ENCODE data around the gene NUTM2A.
"Not testable (repeated sequence)": the region's sequence is repeated elsewhere in the genome, so short reads cannot be mapped to it uniquely, and the experiment has no call there.

Gene NUTM2A, protein sequence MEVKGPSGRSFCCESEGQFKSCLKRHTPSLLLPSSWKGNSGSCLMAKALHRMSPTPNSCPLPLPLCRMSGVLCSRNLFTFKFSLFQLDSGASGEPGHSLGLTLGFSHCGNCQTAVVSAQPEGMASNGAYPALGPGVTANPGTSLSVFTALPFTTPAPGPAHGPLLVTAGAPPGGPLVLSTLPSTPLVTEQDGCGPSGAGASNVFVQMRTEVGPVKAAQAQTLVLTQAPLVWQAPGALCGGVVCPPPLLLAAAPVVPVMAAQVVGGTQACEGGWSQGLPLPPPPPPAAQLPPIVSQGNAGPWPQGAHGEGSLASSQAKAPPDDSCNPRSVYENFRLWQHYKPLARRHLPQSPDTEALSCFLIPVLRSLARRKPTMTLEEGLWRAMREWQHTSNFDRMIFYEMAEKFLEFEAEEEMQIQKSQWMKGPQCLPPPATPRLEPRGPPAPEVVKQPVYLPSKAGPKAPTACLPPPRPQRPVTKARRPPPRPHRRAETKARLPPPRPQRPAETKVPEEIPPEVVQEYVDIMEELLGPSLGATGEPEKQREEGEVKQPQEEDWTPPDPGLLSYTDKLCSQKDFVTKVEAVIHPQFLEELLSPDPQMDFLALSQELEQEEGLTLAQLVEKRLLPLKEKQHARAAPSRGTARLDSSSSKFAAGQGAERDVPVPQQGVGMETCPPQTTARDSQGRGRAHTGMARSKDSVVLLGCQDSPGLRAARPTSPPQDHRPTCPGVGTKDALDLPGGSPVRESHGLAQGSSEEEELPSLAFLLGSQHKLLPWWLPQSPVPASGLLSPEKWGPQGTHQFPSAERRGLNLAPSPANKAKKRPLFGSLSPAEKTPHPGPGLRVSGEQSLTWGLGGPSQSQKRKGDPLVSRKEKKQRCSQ

DNA sequence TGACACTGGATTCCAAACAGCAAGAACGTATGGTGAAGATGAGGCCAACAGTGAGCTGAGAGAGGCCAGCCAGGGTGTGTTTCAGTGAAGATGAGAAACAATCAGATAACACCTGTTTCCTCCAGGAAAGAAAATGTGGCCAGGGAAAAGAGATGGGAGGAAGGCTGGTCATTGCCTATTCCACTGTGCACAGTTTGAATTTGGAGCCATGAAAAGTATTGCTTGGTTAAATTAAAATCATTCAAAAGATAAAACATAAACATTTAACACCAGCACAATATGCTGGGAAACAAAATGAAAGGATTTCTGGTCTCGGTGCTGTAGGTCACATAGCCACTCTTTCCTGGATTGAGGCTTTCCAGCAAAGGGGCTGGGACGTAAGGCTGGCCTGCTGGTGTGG is at the start of gene NUTM2A:
TSS of gene NUTM2A (plus strand) at position 301 of the 400 bp plus-strand sequence. CDS start 383 bp downstream, outside the sequence.
- DNase-seq (ENCODE audit: low spot score) = not testable (repeated sequence)

DNA sequence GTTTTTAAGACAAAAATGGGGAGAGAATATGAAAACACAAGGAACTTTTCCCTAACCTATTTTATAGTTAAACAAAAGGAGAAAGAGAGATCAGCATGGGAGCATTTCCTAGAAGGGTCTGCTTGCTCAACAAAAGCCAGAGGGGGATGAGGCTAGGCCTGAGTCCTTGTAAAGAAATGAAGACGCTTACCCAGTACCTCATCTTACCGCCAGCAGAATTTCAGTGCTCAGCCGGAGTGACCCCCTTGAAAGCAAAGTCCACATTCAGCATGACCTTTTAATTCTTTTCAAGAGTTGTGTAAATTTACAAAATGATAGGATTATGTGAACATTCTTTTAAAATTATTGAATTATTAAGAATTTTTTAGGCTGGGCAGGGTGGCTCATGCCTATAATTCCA is 47.7 kb upstream of the NUTM2A start:
- not testable (repeated sequence) for DNase-seq (ENCODE audit: low spot score)

DNA sequence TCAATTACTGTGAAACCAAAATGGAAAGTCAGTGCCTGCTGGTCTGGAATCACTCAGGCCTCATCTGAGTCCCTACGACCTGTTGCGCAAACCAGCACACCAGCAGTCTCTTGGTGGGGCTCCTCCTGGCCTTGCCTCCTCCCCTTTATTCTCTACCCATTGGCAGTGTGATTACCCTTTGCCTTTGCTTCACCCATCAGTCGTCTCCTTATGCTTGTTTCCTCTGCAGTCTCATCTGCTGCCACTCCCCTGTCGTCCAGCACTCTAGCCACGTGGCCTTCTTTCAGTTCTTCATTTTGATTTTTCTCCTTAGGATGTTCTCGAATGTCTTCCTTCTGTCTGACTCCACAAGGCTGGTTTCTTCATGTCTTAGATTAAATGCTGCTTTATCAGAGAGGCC is 40.8 kb upstream of the NUTM2A start:
- DNase-seq (ENCODE audit: low spot score) = not testable (repeated sequence)

DNA sequence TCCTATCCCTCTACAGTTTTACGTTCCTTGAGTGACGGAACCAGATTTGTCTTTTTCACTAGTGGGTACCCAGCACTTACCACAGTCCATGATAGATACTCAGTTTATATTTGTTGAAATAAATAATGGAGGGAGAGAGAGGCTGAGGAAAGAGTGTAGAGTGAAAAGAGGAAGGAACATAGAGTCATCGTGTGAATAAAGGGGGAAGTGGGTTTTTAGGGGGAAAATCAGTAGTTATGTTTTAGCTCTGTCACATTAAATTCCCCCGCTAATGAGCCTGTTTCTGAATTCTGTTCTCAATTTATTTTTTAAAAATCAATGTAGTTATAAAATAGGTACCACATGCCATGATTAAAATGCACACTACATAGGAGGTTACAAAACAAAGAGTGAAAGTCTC is 39.2 kb upstream of the NUTM2A start:
- not testable (repeated sequence) for DNase-seq (ENCODE audit: low spot score)

DNA sequence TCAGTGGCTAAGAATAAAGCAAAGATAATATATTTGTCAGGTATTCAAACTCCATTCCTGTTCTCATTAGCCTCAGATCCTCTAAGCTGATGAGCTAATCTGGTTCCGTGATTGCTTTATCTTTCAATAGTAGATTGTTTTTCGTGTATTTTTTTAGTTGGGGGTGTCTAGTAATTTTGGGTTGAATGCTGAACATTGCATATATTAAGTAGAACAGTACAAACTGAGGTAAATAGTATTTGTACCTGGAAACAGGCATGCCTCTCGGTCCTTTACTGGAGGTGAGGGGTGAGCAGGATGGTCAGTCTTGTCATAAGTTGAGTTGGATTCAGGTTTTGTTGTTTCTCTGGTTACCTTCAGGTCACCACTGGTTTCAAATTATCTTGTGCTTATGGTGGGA is 37.7 kb upstream of the NUTM2A start:
- not testable (repeated sequence) for DNase-seq (ENCODE audit: low spot score)

DNA sequence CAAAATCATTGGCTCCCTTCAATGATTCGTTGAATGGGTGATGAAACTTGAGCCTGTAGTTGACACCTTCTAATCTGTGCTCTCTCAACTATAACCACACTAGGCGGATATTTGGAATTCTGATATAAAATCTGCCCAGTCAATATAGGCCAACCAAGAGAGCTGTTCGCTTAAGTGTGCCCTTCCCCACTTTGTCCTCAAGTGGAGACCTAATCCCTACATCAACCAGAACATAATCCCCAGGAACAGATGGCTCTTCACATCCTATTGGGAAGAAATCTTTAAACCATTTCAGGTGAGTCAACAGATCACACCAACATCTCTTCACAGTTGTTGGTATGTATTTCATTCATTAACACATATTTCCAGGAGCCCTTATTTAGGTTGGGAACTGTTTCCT is 33.4 kb upstream of the NUTM2A start:
- not testable (repeated sequence) for DNase-seq (ENCODE audit: low spot score)

DNA sequence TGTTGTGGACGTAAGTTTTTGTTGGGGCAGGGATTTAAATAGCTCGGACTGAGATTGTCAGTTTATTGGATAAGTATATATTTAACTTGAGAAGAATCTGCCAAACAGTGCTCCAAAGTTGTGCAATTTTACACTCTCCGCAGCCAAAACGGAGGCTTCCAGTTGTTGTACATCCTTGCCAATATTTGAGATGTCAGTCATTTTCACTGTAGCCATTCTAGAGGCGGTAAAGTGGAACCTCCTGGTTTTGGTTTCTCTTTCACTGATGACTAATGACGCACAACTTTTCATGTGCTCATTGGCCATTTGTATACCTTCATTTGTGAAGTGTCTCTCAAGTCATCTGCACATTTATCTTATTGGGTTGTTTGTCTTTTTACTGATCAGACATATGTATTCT is 24.3 kb upstream of the NUTM2A start:
- not testable (repeated sequence) for DNase-seq (ENCODE audit: low spot score)

DNA sequence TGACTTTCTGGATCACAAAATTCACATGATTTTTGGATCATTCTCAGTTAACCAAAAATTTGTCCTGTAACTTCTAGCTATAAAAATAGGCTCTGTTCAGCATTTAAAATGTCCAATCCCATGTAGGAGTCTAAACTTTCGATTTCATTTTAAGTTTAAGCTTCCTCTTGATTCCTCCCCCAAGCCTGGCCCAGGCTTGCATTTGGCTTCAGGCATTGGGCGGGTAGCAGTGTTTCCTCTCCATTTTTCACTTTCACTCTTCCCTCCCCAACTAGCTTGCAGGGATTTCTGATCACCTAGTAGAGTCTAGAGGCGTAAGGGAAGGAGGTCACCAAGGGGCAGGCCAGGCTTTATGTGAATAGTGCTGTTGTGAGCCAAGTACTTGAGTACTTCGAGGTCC is 20.4 kb upstream of the NUTM2A start:
- not testable (repeated sequence) for DNase-seq (ENCODE audit: low spot score)

DNA sequence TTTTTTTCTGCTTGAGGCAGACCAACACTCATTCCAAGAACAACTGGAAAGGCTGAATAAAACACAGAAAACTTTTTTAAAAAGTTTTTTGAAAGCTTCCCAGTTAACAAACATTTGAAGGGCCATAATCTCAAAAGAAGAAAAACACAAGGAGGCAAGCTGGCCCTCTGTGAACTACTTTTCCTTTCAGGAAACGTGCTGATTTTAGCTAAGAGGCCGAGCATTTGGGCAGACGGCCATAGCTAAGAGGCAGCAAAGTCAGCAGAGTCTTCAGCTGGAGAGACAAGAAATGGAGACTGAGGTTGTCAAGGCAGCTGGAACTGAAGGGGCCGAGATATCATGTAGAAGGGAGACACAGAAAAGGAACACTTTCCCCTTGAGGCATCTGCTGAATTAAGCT is 18.3 kb upstream of the NUTM2A start:
- not testable (repeated sequence) for DNase-seq (ENCODE audit: low spot score)

DNA sequence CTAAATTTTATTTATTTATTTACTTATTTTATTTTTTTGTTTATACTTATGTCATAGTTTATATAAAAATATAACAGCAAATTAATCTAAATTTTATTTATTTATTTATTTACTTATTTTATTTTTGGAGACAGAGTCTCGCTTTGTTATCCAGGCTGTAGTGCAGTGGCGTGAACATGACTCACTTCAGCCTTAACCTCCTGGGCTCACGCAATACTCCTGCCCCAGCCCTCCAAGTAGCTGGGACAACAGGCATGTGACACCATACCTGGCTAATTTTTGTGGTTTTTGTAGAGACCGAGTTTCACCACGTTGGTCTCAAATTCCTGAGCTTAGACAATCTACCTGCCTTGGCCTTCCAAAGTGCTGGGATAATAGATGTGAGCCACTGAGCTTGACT is 14.9 kb upstream of the NUTM2A start:
- DNase-seq (ENCODE audit: low spot score) = not testable (repeated sequence)

DNA sequence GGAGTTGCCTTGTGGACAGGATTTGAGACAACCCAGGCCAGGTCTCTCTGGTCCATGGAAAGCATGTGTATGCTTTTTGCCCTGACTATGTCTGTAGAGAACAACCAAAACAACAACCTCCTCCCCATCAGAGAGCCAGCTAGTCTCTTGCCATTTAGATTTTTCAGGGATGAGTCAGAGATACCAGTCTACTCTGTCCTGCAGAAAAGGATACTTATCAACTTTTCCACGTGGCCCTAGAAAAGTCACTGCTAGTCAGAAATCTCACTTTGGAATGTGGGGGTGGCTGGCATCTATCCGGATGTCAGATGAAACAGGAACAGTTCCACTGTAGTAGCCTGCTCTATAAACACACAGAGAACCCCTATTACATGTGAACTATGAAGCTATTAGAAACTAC is 13.4 kb upstream of the NUTM2A start:
- not testable (repeated sequence) for DNase-seq (ENCODE audit: low spot score)

DNA sequence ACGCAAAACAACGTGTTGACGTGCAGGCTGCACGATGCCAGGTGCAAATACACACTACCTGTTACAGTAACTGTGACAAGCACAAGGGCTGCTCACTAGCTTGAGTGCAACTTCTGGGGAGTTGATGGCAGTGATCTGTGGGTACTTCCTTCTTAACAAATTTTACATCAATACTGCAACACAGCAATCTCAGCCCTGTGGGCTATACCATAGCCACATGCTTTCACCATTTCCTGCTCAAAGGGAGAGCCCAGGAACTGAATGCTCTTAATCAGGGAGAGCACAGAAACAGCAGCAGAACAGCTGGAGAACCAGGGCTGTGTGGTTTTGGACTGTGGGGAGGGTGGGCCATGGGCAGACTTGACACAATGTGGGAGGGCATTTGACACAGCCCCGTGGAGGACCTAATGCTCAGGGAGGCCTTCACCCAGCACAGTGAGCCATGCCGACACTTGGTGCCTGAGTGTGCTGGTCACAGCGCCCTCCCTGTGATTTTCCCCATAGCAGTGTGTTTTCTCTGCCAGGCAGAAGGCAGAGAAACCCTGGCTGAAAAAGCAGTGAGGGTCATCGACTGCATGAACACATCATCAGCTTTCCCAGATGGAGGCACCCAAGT is 12.0 kb upstream of the NUTM2A start:
- not testable (repeated sequence) for DNase-seq (ENCODE audit: low spot score)

DNA sequence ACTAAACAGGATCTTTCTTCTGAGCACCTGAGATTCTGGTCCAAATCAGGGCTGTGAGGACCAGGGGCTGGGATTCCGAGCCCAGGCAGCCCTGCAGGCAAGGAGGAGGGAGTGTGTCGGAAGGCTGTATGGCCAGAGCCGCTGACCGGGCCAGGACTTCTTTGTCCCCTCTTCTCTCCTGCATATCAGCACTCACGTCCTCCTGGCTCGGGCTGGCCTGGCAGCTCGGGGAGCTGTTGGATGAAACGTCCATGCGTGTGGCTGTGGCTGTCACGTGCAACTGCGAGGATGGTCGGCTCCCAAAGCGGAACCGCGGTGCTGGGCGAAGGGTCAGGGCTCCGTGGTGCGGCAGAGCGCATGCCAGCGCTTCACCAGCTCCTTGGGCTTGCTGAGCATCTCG is 11.4 kb upstream of the NUTM2A start:
- not testable (repeated sequence) for DNase-seq (ENCODE audit: low spot score)

DNA sequence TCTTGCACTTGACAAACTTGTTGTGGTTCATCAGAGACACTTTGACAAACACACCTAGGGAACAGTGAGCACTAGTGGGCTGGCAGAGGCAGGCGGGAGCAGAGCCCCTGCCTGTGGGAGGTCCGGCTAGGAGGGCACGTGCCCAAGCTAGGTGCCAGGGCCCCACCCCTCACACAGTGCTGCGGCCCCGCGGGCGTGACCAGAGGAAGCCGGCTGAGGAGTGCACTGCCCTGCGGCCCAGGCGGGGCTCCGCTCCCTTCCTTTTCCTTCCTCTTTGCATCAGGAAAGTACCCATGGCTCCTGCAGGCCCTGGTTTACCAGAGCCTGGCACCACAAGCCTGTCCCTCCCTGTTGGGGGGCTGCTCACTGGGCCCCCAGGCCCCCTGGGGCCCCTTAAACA is 9.1 kb upstream of the NUTM2A start:
- DNase-seq (ENCODE audit: low spot score) = not testable (repeated sequence)

DNA sequence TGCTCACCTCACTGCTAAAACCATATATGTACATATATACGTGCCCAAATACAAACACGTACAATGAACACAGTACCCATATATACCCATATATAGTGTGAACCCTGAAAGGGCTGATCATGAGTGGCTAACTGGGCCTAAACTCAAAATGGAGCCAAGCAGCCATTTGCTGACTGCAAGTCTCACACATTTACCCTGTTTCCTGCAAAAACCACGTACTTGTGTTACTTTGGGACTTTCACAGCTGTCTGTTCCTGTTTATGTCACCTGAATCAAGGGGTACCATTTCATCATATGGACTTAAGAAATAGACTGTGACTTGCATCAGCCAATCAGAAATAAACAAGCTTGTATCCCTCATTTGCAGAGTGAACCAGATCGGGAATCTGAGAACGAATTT is 5.9 kb upstream of the NUTM2A start:
- not testable (repeated sequence) for DNase-seq (ENCODE audit: low spot score)

DNA sequence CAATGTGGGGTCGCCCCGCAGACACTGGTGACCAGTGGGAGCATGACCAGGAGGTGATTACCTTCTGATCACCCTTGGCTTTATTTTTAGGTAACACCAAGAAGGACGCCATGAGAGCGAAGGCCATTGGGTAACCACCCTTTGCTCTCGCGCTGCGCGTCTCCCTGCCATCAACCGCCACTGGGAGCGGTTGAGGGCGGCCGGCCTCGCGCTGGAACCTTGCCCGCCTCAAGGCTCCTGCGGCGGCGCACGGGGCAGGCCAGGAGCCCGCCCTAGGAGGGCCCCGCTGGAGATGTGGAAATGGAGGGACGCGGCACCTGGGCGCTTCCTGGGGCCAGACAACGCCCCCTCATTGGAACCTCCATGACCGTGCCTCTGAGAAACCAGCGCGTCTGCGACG is 2.5 kb upstream of the NUTM2A start:
- DNase-seq (ENCODE audit: low spot score) = not testable (repeated sequence)

DNA sequence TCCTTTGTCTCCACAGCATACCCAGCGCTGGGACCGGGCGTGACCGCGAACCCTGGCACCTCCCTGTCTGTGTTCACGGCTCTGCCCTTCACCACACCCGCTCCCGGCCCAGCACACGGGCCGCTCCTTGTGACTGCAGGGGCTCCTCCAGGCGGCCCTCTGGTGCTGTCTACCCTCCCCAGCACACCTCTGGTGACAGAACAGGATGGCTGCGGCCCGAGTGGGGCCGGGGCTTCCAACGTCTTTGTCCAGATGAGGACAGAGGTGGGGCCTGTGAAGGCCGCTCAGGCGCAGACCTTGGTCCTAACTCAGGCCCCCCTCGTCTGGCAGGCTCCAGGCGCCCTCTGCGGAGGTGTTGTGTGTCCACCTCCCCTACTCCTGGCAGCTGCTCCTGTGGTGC is 3.0 kb downstream of the NUTM2A start:
- DNase-seq (ENCODE audit: low spot score) = not testable (repeated sequence)

DNA sequence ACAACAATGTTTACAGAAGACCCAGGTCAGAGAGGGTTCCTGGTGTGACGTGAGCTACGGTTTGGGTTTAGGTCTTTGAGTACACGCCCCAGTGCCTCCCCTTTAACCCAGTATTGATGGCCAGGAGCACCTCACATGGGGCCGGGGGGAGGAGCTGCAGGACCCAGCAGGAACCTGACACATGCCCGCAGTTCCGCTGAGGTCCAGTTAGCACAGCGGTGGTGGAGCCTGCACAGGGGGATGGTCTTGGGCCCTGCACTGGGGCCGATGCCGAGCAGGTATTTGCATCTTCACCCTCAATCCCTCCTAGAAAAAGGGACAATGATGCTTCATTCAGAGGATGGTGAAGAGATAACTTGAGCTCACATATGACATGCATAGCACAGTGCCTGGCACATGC is 4.0 kb downstream of the NUTM2A start:
- DNase-seq (ENCODE audit: low spot score) = not testable (repeated sequence)

DNA sequence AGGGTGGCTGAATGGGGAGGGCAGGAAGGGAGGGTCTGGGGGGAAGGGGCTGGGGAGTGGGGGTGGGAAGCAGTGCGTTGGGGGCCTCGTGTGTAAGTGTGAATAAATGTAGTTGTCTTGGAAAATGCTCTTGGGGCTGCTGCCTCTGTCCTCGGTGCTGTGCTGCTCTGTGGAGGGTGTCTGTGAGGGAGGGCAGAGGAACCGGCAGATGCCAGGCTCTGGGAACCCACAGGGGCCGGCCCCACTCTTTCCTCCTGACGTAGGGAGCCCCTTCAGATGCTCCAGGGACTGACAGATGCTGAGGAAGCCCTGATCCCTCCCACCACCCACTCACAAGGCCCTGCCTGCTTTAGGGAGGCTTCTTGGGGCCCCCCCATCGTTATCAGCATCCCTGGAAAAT is 9.6 kb downstream of the NUTM2A start:
- DNase-seq (ENCODE audit: low spot score) = not testable (repeated sequence)

DNA sequence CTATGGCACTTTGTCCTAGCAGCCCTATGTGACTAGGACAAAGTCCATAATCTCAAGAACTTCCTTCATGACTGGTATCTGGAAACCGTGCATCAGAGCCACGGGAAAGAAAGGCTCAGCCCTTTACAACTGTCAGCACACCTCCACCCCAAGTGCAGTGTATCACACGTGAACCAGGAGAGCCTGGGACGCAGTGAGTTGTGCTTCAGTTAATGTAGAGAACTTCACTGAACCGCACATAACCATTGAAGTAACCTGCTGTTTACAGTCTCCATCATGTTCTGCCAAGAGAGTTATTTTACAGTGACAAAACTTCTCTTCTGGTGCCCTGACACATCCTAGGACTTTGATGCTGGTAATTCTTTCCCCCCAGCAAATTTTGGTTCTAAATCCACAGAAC is 12.0 kb downstream of the NUTM2A start:
- DNase-seq (ENCODE audit: low spot score) = not testable (repeated sequence)

DNA sequence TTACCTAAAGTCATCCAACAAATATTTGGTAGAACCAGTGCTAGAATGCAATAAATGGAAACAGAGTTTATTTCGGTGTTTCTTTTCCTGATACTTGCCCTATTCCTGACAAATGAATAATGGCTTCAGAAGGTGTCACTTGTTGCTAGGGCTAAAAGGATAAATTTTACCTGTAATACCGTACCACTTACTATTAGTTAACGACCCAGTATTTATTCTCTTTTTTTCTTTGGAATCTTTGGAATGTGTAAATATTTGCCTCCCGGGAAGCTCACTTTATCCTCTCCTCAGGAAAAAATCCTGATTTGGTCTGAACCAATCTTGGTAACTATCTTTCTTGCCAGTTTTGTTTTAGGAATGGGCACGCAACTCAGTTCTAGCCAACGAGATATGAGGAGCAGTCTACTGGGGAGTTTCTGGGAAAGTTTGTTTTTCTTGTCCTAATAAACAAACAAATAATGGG is 14.1 kb downstream of the NUTM2A start:
- DNase-seq (ENCODE audit: low spot score) = not testable (repeated sequence)

DNA sequence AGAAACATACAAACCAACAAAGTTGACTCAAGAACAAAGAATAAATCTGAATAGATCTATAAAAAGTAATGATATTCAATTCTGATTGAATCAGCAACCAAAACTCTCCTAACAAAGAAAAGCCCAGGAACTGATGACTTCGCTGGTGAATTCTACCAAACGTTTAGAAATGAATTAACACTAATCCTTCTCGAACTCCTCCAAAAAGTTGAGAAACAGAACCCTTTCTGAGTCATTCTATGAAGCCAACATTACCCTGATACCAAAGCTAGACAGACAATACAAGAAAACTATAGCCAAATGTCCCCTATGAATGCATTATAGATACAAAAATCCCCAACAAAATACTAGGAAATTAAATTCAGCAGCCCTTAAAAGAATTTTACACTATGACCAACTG is 16.9 kb downstream of the NUTM2A start:
- DNase-seq (ENCODE audit: low spot score) = not testable (repeated sequence)
